Peyer's patch (tissue), 4 donors: Measurements from ENCODE around the gene CST3.
A peak's percentile ranks its signal among the peaks of the same experiment; 100 is the strongest.

Experiments
- CTCF ChIP-seq, 6 experiments: fragments of 450-650 bp in 4 of 6; fragments of 200-600 bp in 2 of 6; sonication (generic) in 1 of 6; IDR thresholded peaks; one replicate each; pipeline ENCODE4 v1.5.1; 2017 to 2019; ENCODE audit warnings: antibody characterized with exemption in 6 of 6, mild to moderate bottlenecking in 3 of 6, moderate library complexity in 1 of 6
- POLR2A ChIP-seq, 2 donors: fragments of 450-650 bp; IDR thresholded peaks; one replicate each; pipeline ENCODE4 v1.5.1; 2017; ENCODE audit warnings: antibody characterized with exemption in 2 of 2, mild to moderate bottlenecking in 2 of 2, moderate library complexity in 2 of 2

- TF ChIP-seq CTCF (IDR thresholded peaks at IDR 0.05) (no peak), POLR2A (IDR thresholded peaks at IDR 0.05) (peak in 1 of 2 donors; percentile 37)
These were observed 8.7 kb downstream of the CST3 start for GRCh38 chr20:23629017-23629541.
